SJSA1 (cell line): ENCODE data around the gene POLR3A. TPM values are rescaled to one million over a fixed set of nuclear protein-coding genes. Genes with fewer than 3 reads are reported as not detected.

ENCODE experiments used
- DNase-seq, 2 experiments: peaks; one replicate each; pipeline ENCODE4 v3.0.0-alpha.2; 2015 to 2020; ENCODE audit warnings: low spot score in 2 of 2, low read depth in 1 of 2
- H3K27ac ChIP-seq: fragments of 250-450 bp; sonication (Bioruptor Pico); 2 replicates; pipeline ENCODE4 v1.5.1; 2020; ENCODE audit warnings: mild to moderate bottlenecking, moderate library complexity
- H3K27me3 ChIP-seq: fragments of 250-450 bp; sonication (Bioruptor Pico); replicated peaks from 2 replicates; pipeline ENCODE4 v1.5.1; 2020; ENCODE audit warnings: mild to moderate bottlenecking, moderate library complexity
- H3K36me3 ChIP-seq: fragments of 250-450 bp; sonication (Bioruptor Pico); 2 replicates; pipeline ENCODE4 v1.5.1; 2020; ENCODE audit warnings: mild to moderate bottlenecking
- H3K4me1 ChIP-seq: fragments of 250-450 bp; sonication (Bioruptor Pico); replicated peaks from 2 replicates; pipeline ENCODE4 v1.6.1; 2021; ENCODE audit warnings: mild to moderate bottlenecking
- H3K4me3 ChIP-seq: fragments of 250-450 bp; sonication (Bioruptor Pico); 2 replicates; pipeline ENCODE4 v1.5.1; 2020; ENCODE audit warnings: mild to moderate bottlenecking
- H3K9me3 ChIP-seq: fragments of 250-450 bp; sonication (Bioruptor Pico); replicated peaks from 2 replicates; pipeline ENCODE4 v1.5.1; 2020; ENCODE audit warnings: mild to moderate bottlenecking
- total RNA-seq: library from RNA; depleted of rRNA; stranded (reverse); fragments of >200 nt; shearing (Covaris generic); gene quantifications from 2 replicates; pipeline ENCODE4 v1.2.3, GENCODE V29; 2014

The POLR3A gene
- total RNA-seq, 1 experiment from 2014 or later, result 10.8 TPM

GRCh38 chr10:78023741-78024140 lies 5.6 kb downstream of the POLR3A start:
- DNase-seq, result no peak
- Histone ChIP-seq H3K4me1 (peaks cover 26% of the 10 kb centered on the region), H3K9me3 (no peaks in the 10 kb centered on the region; the same call in 1 of the 2 replicates), H3K4me3 (no peak overlapping the region), H3K27me3 (no peaks in the 10 kb centered on the region), H3K36me3 (peaks cover 77% of the 10 kb centered on the region), H3K27ac (no peak overlapping the region)

DNA sequence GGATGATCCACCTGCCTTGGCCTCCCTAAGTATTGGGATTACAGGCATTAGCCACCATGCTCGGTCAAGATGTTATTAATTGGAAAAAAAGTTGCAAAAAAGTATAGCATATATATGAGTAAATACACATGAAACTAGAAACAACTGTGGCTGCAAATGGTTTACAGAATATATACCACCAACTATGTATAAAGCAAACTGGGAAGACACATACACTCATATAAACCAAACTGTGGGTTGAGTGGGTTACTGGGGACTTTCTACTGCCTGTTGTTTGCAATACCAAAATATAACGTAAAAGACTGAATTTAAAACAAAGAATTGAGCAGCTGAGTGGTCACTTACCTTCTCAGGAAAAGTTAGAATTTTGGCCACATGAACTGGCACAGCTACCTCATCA lies 8.1 kb downstream of the POLR3A start:
- H3K4me1 ChIP-seq, result peaks cover 11% of the 10 kb centered on the region
- no peaks in the 10 kb centered on the region for H3K27me3 ChIP-seq
- no peaks in the 10 kb centered on the region; the same call in 1 of the 2 replicates for H3K9me3 ChIP-seq
- no peak for DNase-seq
- no peak overlapping the region for H3K4me3 ChIP-seq
- peaks cover 87% of the 10 kb centered on the region for H3K36me3 ChIP-seq
- H3K27ac ChIP-seq, result no peak overlapping the region

- Histone ChIP-seq H3K9me3 (no peaks in the 10 kb centered on the region; the same call in 1 of the 2 replicates), H3K27ac (no peak overlapping the region), H3K4me1 (no peaks in the 10 kb centered on the region), H3K27me3 (no peaks in the 10 kb centered on the region), H3K36me3 (peaks cover 94% of the 10 kb centered on the region), H3K4me3 (no peak overlapping the region)
- DNase-seq, result no peak
These were observed 10.1 kb downstream of the POLR3A start for GRCh38 chr10:78019264-78019663.

DNA sequence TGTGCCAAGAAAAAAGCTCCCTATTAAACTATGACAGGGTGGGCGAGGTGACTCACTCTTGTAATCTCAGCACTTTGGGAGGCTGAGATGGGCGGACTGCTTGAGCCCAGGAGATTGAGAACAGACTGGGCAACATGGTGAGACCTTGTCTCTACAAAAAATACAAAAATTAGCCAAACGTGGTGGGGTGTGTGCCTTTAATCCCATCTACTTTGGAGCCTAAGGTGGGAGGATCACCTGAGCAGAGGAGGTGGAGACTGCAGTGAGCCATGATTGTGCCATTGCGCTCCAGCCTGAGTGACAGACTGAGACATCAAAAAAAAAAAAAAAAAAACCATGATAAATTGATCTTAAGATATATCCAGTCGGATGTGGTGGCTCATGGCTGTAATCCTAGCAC lies 11.5 kb downstream of the POLR3A start:
- Histone ChIP-seq H3K4me3 (no peak overlapping the region), H3K4me1 (no peaks in the 10 kb centered on the region), H3K27ac (no peak overlapping the region), H3K9me3 (no peaks in the 10 kb centered on the region; the same call in 1 of the 2 replicates), H3K27me3 (no peaks in the 10 kb centered on the region), H3K36me3 (peaks cover 94% of the 10 kb centered on the region)
- DNase-seq, result no peak

DNA sequence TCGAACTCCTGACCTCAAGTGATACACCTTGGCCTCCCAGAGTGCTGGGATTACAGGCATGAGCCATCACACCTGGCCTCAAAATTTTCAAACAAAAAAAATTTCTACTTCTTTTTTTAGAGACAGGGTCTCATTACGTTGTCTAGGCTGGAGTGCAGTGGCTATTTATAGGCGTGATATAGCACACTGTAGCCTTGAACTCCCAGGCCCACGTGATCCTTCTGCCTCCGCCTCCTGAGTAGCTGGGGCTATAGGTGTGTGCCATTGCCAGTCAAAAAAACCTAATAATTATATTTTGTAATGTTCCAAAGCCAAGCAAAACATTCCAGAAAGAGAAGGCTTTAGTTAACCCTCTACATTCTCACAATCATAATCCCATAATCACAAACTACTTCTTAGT lies 13.8 kb downstream of the POLR3A start:
- no peaks in the 10 kb centered on the region for H3K27me3 ChIP-seq
- no peak overlapping the region for H3K4me3 ChIP-seq
- H3K9me3 ChIP-seq, result no peaks in the 10 kb centered on the region; the same call in 1 of the 2 replicates
- H3K27ac ChIP-seq, result no peak overlapping the region
- no peak for DNase-seq
- H3K4me1 ChIP-seq, result no peaks in the 10 kb centered on the region
- H3K36me3 ChIP-seq, result peaks cover 95% of the 10 kb centered on the region

GRCh38 chr10:78013564-78013963 lies 15.8 kb downstream of the POLR3A start:
- no peaks in the 10 kb centered on the region; the same call in 1 of the 2 replicates for H3K9me3 ChIP-seq
- no peak overlapping the region for H3K4me3 ChIP-seq
- DNase-seq, result no peak
- no peaks in the 10 kb centered on the region for H3K4me1 ChIP-seq
- no peak overlapping the region for H3K27ac ChIP-seq
- peaks cover 95% of the 10 kb centered on the region for H3K36me3 ChIP-seq
- no peaks in the 10 kb centered on the region for H3K27me3 ChIP-seq

DNA sequence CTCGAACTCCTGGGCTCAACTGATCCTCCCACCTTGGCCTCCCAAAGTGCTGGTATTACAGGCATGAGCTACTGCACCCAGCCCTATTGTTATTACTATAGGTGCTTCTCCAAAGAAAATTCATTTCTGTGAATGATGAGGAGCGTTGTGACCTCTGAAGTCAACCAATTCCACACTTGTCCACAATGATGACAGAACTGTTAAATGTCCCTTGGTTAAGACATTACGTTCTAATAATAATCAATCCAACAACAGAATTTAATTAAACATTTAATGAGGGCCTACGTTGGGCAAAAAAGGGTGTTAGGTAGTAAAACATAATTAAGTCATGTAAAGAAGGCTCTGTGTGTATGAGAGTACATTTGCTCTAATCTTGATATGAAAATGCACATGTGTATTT lies 18.2 kb downstream of the POLR3A start:
- H3K27ac ChIP-seq, result no peak overlapping the region
- H3K9me3 ChIP-seq, result no peaks in the 10 kb centered on the region
- no peaks in the 10 kb centered on the region for H3K4me1 ChIP-seq
- no peak for DNase-seq
- H3K4me3 ChIP-seq, result no peak overlapping the region
- H3K36me3 ChIP-seq, result peaks cover 93% of the 10 kb centered on the region
- H3K27me3 ChIP-seq, result no peaks in the 10 kb centered on the region

DNA sequence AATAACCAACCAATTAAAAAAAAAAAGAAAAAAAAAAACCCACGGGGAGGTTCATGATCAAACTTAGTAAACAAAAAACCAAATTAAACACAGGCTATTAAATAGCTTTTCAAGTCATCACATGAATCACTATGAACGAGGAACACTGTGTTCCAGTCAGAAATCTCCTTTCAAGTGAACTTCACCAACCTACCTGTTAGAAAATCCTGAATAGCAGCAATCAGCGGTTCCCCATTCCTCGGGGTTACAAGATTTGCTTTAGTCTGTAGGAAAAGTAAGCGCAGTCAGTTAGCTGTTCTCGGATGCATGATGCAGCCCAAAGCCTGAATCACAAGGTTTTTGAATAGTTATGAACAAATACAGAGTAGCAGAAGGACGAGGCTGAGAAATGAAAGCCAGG lies 19.0 kb downstream of the POLR3A start:
- no peak overlapping the region for H3K4me3 ChIP-seq
- no peaks in the 10 kb centered on the region for H3K4me1 ChIP-seq
- DNase-seq, result no peak

GRCh38 chr10:78009662-78010061 lies 19.7 kb downstream of the POLR3A start:
- Histone ChIP-seq H3K36me3 (peaks cover 93% of the 10 kb centered on the region), H3K9me3 (no peaks in the 10 kb centered on the region), H3K4me3 (no peak overlapping the region), H3K27me3 (no peaks in the 10 kb centered on the region), H3K4me1 (no peaks in the 10 kb centered on the region), H3K27ac (no peak overlapping the region)
- DNase-seq, result no peak

More for the DNA sequence above, 19.0 kb downstream of the POLR3A start:
- peaks cover 93% of the 10 kb centered on the region for H3K36me3 ChIP-seq
- H3K9me3 ChIP-seq, result no peaks in the 10 kb centered on the region
- no peak overlapping the region for H3K27ac ChIP-seq
- no peaks in the 10 kb centered on the region for H3K27me3 ChIP-seq

GRCh38 chr10:78007172-78007571 lies 22.1 kb downstream of the POLR3A start:
- H3K27ac ChIP-seq, result no peak overlapping the region
- H3K36me3 ChIP-seq, result peaks cover 95% of the 10 kb centered on the region
- H3K27me3 ChIP-seq, result no peaks in the 10 kb centered on the region

DNA sequence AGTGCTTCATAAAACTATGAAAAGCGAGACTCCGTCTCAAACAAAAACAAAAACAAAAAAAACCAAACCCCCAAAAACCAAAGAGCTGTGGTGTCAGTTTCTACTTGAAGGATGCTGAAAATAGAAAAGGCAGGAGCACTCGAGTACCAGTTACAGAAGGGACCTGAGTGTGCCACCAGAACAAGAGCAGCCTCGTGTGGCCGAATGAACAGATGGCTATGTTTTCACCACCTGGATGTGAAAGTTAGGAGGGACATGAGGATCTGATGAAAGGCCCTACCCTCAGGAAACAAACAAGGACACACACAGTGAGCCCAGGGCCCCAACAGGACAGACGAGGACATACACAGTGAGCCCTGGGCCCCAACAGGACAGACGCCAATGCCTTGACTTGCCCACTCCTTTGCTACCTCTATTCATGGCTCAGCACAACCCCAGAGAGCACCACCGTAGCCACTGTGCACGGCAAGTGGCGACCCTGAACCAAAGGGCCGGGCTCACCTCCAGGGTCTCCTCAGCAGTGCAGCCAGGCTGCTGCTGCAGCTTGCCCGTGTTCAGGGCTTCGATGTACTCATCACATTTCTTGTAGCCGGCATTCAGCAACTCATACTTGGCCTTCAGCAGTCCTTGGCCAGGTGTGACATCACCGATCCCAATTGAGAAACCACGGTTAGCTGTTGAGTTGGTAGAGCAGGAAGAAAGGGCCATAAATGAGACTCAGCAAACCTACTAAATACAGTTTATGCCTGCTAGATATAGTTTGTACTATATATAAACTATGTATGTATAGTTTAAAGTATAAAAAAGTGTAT lies 24.9 kb downstream of the POLR3A start:
- H3K36me3 ChIP-seq, result peaks cover 93% of the 10 kb centered on the region
- no peaks in the 10 kb centered on the region for H3K27me3 ChIP-seq
- H3K27ac ChIP-seq, result no peak overlapping the region

More at GRCh38 chr10:78007172-78007571, 22.1 kb downstream of the POLR3A start:
- no peaks in the 10 kb centered on the region for H3K4me1 ChIP-seq
- no peak for DNase-seq
- H3K4me3 ChIP-seq, result no peak overlapping the region
- H3K9me3 ChIP-seq, result no peaks in the 10 kb centered on the region

DNA sequence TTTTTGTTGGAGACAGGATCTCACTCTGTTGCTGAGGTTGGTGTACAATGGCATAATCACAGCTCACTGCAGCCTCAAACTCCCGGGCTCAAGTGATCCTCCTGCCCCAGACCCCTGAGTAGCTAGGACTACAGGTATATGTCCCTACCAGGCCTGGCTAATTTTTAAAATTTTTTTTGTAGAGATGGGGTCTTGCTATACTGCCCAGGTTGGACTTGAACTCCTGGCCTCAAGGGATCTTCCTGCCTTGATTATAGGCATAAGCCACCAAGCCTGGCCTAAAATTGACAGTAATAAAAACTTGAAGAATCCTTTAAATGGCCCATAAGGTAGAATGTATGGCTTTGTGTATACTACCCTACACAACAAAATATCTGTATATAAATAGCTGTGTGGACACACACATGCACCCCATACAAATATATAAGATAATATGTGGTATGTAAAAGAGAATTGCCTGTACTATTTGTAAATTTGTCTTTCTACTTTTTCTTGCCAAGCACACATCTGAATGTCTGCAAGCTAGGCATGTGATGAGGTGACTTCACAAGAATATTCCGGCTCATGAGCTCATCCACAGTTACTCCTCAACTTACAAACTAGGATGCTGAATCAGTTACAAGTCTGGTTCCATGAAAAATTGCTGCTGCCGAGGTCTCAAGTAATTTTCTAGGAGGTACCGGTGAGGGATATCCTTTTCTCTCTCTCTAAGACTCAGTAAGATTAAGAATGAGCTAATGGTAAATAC lies 26.6 kb downstream of the POLR3A start:
- Histone ChIP-seq H3K36me3 (peaks cover 90% of the 10 kb centered on the region), H3K27ac (no peak overlapping the region), H3K4me3 (no peak overlapping the region), H3K27me3 (no peaks in the 10 kb centered on the region), H3K4me1 (no peaks in the 10 kb centered on the region), H3K9me3 (no peaks in the 10 kb centered on the region)
- DNase-seq, result no peak

More for the DNA sequence above, 24.9 kb downstream of the POLR3A start:
- Histone ChIP-seq H3K9me3 (no peaks in the 10 kb centered on the region), H3K4me3 (no peak overlapping the region), H3K4me1 (no peaks in the 10 kb centered on the region)
- no peak for DNase-seq

- H3K4me1 ChIP-seq, result no peaks in the 10 kb centered on the region
- peaks cover 76% of the 10 kb centered on the region for H3K36me3 ChIP-seq
- H3K27ac ChIP-seq, result no peak overlapping the region
- no peaks in the 10 kb centered on the region for H3K27me3 ChIP-seq
- no peak overlapping the region for H3K4me3 ChIP-seq
- no peaks in the 10 kb centered on the region for H3K9me3 ChIP-seq
- DNase-seq, result no peak
These were observed 28.3 kb downstream of the POLR3A start for GRCh38 chr10:78000956-78001472.

GRCh38 chr10:78000206-78000605 lies 29.1 kb downstream of the POLR3A start:
- H3K4me3 ChIP-seq, result no peak overlapping the region
- H3K27ac ChIP-seq, result no peak overlapping the region
- H3K9me3 ChIP-seq, result no peaks in the 10 kb centered on the region
- peaks cover 68% of the 10 kb centered on the region for H3K36me3 ChIP-seq
- no peaks in the 10 kb centered on the region for H3K27me3 ChIP-seq
- no peaks in the 10 kb centered on the region for H3K4me1 ChIP-seq
- DNase-seq, result no peak
